ENCODE results near the gene SLC35F4.
"Not testable (repeated sequence)": the region's sequence is repeated elsewhere in the genome, so short reads cannot be mapped to it uniquely, and the experiment has no call there.

SLC35F4 gene

GRCh38 chr14:57865403-57866198 is at the start of gene SLC35F4:
SLC35F4 (minus strand) TSS chr14:57866092.
- peak; percentile 19 for DNase-seq (ENCODE audit: low spot score)

GRCh38 chr14:57909626-57910025 is 43.7 kb upstream of the SLC35F4 start:
- DNase-seq (ENCODE audit: low spot score): no peak

GRCh38 chr14:57903954-57904353 is 38.1 kb upstream of the SLC35F4 start:
- DNase-seq (ENCODE audit: low spot score): no peak

- DNase-seq (ENCODE audit: low spot score): no peak
These were observed 33.1 kb upstream of the SLC35F4 start for GRCh38 chr14:57898837-57899572.

GRCh38 chr14:57897144-57897748 is 31.4 kb upstream of the SLC35F4 start:
- no peak for DNase-seq (ENCODE audit: low spot score)

- DNase-seq (ENCODE audit: low spot score): no peak
These were observed 23.4 kb upstream of the SLC35F4 start for GRCh38 chr14:57889245-57889644.

- no peak for DNase-seq (ENCODE audit: low spot score)
These were observed 18.3 kb upstream of the SLC35F4 start for GRCh38 chr14:57884175-57884574.

- DNase-seq (ENCODE audit: low spot score): no peak
These were observed 17.2 kb upstream of the SLC35F4 start for GRCh38 chr14:57883061-57883460.

GRCh38 chr14:57879516-57879915 is 13.6 kb upstream of the SLC35F4 start:
- DNase-seq (ENCODE audit: low spot score): no peak

GRCh38 chr14:57875985-57876384 is 10.1 kb upstream of the SLC35F4 start:
- DNase-seq (ENCODE audit: low spot score): peak; percentile 33

GRCh38 chr14:57875296-57875695 is 9.4 kb upstream of the SLC35F4 start:
- no peak for DNase-seq (ENCODE audit: low spot score)

- DNase-seq (ENCODE audit: low spot score): peak; percentile 13
These were observed 5.7 kb upstream of the SLC35F4 start for GRCh38 chr14:57871459-57872080.

- no peak for DNase-seq (ENCODE audit: low spot score)
These were observed 5.0 kb upstream of the SLC35F4 start for GRCh38 chr14:57870686-57871457.

- no peak for DNase-seq (ENCODE audit: low spot score)
These were observed 3.7 kb upstream of the SLC35F4 start for GRCh38 chr14:57869617-57870016.

GRCh38 chr14:57866199-57866705 is 360 bp upstream of the SLC35F4 start:
- DNase-seq (ENCODE audit: low spot score): peak; percentile 12

- no peak for DNase-seq (ENCODE audit: low spot score)
These were observed 858 bp downstream of the SLC35F4 start for GRCh38 chr14:57865066-57865402.

GRCh38 chr14:57864659-57865058 is 1.2 kb downstream of the SLC35F4 start:
- no peak for DNase-seq (ENCODE audit: low spot score)

- no peak for DNase-seq (ENCODE audit: low spot score)
These were observed 2.4 kb downstream of the SLC35F4 start for GRCh38 chr14:57863471-57863870.

GRCh38 chr14:57855666-57856065 is 10.2 kb downstream of the SLC35F4 start:
- not testable (repeated sequence) for DNase-seq (ENCODE audit: low spot score)

GRCh38 chr14:57854571-57854970 is 11.3 kb downstream of the SLC35F4 start:
- DNase-seq (ENCODE audit: low spot score): no peak

GRCh38 chr14:57851354-57851753 is 14.5 kb downstream of the SLC35F4 start:
- no peak for DNase-seq (ENCODE audit: low spot score)

GRCh38 chr14:57848786-57849185 is 17.1 kb downstream of the SLC35F4 start:
- no peak for DNase-seq (ENCODE audit: low spot score)
